IPS DF 6.9 (cell line): ENCODE measurements around the gene NMNAT2.

Source experiments
- DNase-seq: peaks from one replicate; pipeline ENCODE4 v3.0.0-alpha.2; 2013; ENCODE audit warnings: low read depth, low spot score
- H3K27ac ChIP-seq: one replicate; pipeline ENCODE4 v1.5.1; 2013; ENCODE audit warnings: low read length, control low read depth
- H3K27me3 ChIP-seq: 2 replicates; pipeline ENCODE4 v1.6.1; 2013; ENCODE audit warnings: mild to moderate bottlenecking, low read length; ENCODE audit not compliant: control insufficient read depth, insufficient read depth
- H3K36me3 ChIP-seq: 2 replicates; pipeline ENCODE4 v1.6.1; 2013; ENCODE audit warnings: low read length; ENCODE audit not compliant: control insufficient read depth, insufficient read depth
- H3K4me1 ChIP-seq: 2 replicates; pipeline ENCODE4 v1.6.1; 2013; ENCODE audit warnings: low read length; ENCODE audit not compliant: control insufficient read depth, insufficient read depth
- H3K4me3 ChIP-seq: 2 replicates; pipeline ENCODE4 v1.5.1; 2013; ENCODE audit warnings: mild to moderate bottlenecking, low read length
- H3K9me3 ChIP-seq: 2 replicates; pipeline ENCODE4 v1.6.1; 2013; ENCODE audit warnings: low read length, inconsistent platforms; ENCODE audit not compliant: control insufficient read depth, insufficient read depth
- WGBS: extraction: QIAGEN DNeasy Blood & Tissue Kit; methylation state at CpG from one replicate; pipeline ENCODE4 v1.1.7; 2013; ENCODE audit warnings: mixed read lengths, missing lambda C conversion rate; ENCODE audit not compliant: insufficient read length, insufficient coverage; 5-methylcytosine and 5-hydroxymethylcytosine counted together

Gene NMNAT2

DNA sequence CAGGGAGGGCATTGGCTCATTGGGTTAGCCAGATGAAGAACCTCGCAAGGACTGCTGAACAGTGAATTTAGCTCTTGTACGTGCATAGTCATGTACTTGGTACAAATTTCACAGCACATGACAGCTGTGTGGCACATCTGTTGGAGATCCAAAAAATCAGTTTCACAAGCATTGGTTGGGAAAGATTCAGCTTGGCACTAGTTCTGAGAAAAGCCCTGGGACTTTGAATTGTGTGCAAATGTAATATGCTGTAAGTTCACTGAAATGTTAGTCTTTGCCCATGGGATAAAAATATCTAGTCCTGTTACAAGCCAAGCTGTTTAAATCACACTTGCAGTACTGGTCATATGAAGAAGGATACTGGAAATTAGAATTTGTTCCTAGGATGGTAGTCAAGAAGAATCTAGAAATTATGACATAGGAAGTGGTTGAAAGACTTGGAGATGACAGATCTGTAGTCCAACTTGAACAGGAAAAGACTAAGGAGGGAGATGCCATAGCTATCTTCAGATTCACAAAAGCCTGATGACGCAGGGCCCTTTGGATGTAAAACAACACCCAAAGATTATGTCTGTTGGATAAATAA is 212.9 kb downstream of the NMNAT2 start:
- H3K9me3 ChIP-seq: no peaks in the 10 kb centered on the region
- no peak overlapping the region for H3K27ac ChIP-seq
- H3K4me1 ChIP-seq: 0 out of 2 replicates have a peak, but pooled peaks cover 1% of the 10 kb centered on the region
- H3K27me3 ChIP-seq: no peaks in the 10 kb centered on the region
- DNase-seq: no peak
- no CpG with 5 or more reads among the region's 3 CpGs for WGBS
- H3K36me3 ChIP-seq: no peaks in the 10 kb centered on the region
- H3K4me3 ChIP-seq: no peak overlapping the region

DNA sequence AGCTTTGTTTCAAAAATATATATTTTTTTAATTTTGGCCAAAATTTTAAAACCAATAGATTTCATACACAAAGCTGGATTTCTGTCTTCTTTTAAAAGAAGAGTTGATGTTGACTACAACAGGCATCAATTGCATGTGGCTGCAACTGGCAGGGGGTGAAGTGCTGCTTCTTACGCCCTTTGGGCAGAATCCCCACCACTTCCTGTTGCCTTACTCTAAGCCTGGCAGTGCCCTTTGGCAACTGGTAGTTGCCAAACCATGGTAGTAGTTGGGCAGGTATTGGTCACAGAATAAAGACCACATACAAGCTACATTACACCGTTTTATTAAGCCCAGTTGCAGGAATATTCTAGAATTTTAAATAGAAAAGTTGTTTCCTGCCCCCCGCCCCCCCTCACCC is 215.1 kb downstream of the NMNAT2 start:
- H3K27me3 ChIP-seq: no peaks in the 10 kb centered on the region
- H3K4me3 ChIP-seq: no peak overlapping the region
- H3K4me1 ChIP-seq: 0 out of 2 replicates have a peak, but pooled peaks cover 1% of the 10 kb centered on the region
- DNase-seq: no peak
- no peaks in the 10 kb centered on the region for H3K36me3 ChIP-seq
- no peak overlapping the region for H3K27ac ChIP-seq
- H3K9me3 ChIP-seq: no peaks in the 10 kb centered on the region
- WGBS: no CpG with 5 or more reads among the region's 3 CpGs

DNA sequence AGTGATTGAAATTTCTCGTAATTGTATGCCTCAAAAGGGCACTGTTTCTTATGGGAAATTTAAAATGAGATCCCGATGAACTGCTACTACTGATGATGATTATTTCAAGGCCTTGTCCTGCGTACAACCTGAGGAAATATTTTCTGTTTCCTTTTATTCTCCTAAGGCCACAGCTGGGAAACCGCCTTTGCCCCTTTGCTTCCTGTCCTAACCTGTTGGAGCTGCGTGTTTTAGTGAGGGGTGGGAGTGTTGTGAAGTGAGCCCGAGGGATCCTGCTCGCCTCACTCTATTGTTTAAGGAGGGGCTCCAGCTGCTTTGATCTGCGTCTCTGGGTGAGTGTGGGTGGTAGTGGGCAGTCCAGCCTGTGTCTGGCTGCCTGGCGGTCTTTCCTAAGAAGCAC is 217.7 kb downstream of the NMNAT2 start:
- no peaks in the 10 kb centered on the region for H3K4me1 ChIP-seq

GRCh38 chr1:183199304-183199703 is 218.9 kb downstream of the NMNAT2 start:
- no peaks in the 10 kb centered on the region for H3K27me3 ChIP-seq
- H3K9me3 ChIP-seq: no peaks in the 10 kb centered on the region
- no peaks in the 10 kb centered on the region for H3K36me3 ChIP-seq
- no peak overlapping the region for H3K27ac ChIP-seq
- no CpG with 5 or more reads among the region's 3 CpGs for WGBS
- H3K4me1 ChIP-seq: peaks cover 4% of the 10 kb centered on the region; the same call in 1 of the 2 replicates
- DNase-seq: no peak
- no peak overlapping the region for H3K4me3 ChIP-seq

More for the DNA sequence above, 217.7 kb downstream of the NMNAT2 start:
- Histone ChIP-seq H3K27ac (no peak overlapping the region), H3K4me3 (no peak overlapping the region), H3K36me3 (no peaks in the 10 kb centered on the region), H3K27me3 (no peaks in the 10 kb centered on the region), H3K9me3 (no peaks in the 10 kb centered on the region)
- no peak for DNase-seq
- WGBS: no CpG with 5 or more reads among the region's 9 CpGs

DNA sequence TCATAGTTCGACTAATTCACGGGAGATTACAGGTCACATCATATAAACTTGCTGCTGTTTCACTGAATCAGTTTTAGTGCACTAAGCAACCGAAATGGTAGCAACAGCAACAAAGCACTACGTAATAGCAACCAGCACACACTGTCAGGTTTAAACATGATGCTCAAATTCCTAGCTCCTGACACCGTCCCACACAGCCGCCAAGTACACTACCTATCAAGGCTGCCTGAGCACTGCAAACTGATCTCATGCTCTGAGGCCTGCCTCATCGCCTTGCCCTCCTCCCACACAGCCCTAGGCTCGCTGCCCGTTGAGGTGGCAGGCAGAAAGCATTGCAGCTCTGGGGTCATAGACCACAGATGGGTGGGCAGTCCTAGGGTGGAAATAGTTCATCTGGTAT is 219.7 kb downstream of the NMNAT2 start:
- H3K36me3 ChIP-seq: no peaks in the 10 kb centered on the region
- no peaks in the 10 kb centered on the region for H3K9me3 ChIP-seq
- H3K27me3 ChIP-seq: no peaks in the 10 kb centered on the region
- peaks cover 4% of the 10 kb centered on the region; the same call in 1 of the 2 replicates for H3K4me1 ChIP-seq
- no peak overlapping the region for H3K4me3 ChIP-seq
- WGBS: no CpG with 5 or more reads among the region's 9 CpGs
- no peak for DNase-seq
- no peak overlapping the region for H3K27ac ChIP-seq
